Measurements from ENCODE around the gene PPEF1. TPM values are rescaled to one million over a fixed set of nuclear protein-coding genes. Genes with fewer than 3 reads are reported as not detected.

The PPEF1 gene
- total and polyA plus RNA-seq, 2 of the 13 experiments (the other 11 are each of a cell fraction or from before 2014, with no cell fraction given) = not detected

DNA sequence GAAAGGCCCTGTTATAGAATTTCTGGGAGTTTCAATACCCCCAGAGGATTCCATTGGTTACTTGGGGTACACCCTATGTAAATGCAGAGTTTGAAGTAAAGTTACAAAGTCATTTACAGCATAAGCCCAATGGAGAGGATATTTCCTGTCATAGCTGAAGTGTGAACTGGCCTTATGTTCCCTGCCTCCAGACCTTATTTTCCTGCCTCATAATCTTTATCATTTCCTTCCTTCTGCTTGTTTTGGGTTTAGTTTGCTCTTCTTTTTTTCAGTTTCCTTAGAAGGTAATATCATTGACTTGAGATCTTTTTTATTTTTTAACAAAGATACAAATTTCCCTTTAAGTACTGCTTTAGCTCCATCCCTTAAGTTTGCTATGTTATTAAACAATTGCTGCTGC, 85.4 kb downstream of the PPEF1 start (continued):
- TF ChIP-seq, protein P1, sequence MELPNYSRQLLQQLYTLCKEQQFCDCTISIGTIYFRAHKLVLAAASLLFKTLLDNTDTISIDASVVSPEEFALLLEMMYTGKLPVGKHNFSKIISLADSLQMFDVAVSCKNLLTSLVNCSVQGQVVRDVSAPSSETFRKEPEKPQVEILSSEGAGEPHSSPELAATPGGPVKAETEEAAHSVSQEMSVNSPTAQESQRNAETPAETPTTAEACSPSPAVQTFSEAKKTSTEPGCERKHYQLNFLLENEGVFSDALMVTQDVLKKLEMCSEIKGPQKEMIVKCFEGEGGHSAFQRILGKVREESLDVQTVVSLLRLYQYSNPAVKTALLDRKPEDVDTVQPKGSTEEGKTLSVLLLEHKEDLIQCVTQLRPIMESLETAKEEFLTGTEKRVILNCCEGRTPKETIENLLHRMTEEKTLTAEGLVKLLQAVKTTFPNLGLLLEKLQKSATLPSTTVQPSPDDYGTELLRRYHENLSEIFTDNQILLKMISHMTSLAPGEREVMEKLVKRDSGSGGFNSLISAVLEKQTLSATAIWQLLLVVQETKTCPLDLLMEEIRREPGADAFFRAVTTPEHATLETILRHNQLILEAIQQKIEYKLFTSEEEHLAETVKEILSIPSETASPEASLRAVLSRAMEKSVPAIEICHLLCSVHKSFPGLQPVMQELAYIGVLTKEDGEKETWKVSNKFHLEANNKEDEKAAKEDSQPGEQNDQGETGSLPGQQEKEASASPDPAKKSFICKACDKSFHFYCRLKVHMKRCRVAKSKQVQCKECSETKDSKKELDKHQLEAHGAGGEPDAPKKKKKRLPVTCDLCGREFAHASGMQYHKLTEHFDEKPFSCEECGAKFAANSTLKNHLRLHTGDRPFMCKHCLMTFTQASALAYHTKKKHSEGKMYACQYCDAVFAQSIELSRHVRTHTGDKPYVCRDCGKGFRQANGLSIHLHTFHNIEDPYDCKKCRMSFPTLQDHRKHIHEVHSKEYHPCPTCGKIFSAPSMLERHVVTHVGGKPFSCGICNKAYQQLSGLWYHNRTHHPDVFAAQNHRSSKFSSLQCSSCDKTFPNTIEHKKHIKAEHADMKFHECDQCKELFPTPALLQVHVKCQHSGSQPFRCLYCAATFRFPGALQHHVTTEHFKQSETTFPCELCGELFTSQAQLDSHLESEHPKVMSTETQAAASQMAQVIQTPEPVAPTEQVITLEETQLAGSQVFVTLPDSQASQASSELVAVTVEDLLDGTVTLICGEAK (IDR thresholded peaks at IDR 0.05) = no peak
- TF ChIP-seq, protein P1 (CRISPR knock-in tag; IDR thresholded peaks at IDR 0.05) = no peak
- TF ChIP-seq NAIF1 (CRISPR knock-in tag; IDR thresholded peaks at IDR 0.05; ENCODE audit: borderline replicate concordance) (no peak), ZNF549 (CRISPR knock-in tag; IDR thresholded peaks at IDR 0.05) (no peak)

DNA sequence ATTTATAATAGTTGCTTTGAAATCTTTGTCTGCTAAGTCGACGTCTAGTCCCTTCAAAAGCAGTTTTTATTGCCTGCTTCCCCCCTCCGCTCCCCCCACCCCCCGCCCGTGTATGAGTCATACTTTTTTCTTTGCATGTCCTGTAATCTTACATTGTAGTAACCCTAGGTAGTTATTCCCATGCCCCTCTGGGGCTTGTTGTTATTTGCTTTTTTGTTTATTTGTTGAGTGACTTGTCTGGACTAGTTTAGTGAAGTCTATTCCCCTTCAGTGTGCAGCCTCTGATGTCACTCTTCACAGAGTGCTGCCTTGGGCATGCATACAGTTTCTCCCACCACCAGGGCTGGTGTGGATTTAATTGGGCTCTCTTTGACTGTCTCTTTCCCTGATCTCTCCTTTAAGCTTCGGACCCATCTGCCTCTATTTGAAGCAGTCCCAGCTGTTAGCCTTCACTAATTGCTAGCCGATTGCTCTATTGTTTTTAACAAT, 86.2 kb downstream of the PPEF1 start:
- Histone ChIP-seq H2AFZ (ENCODE audit: low read length) (no peak overlapping the region), H3K9me3 (ENCODE audit: low read length) (no peaks in the 10 kb centered on the region), H3K79me2 (ENCODE audit: insufficient read depth, low read length) (no peaks in the 10 kb centered on the region), H4K20me1 (ENCODE audit: insufficient read depth, low read length) (no peaks in the 10 kb centered on the region), H3K36me3 (replicated peaks in 1 of 2; ENCODE audit: control insufficient read depth in 1 of 2, insufficient read depth in 2 of 2, low read length in 2 of 2) (no peaks in the 10 kb centered on the region), H3K4me1 (ENCODE audit: insufficient read depth, low read length) (no peaks in the 10 kb centered on the region), H3K4me2 (ENCODE audit: low read depth, low read length) (no peak overlapping the region), H3K27ac (ENCODE audit: extremely low read length, insufficient read depth, low read length) (no peak overlapping the region), H3K4me3 (replicated peaks in 1 of 3; ENCODE audit: insufficient read depth in 1 of 3, low read depth in 2 of 3, low read length in 3 of 3) (no peak overlapping the region), H3K27me3 (ENCODE audit: control insufficient read depth in 1 of 2, insufficient read depth in 2 of 2, low read length in 2 of 2) (no peaks in the 10 kb centered on the region), H3K9ac (ENCODE audit: insufficient read depth, low read depth, low read length) (no peak overlapping the region)
- TF ChIP-seq ZNF225 (CRISPR knock-in tag; IDR thresholded peaks at IDR 0.05) (no peak), CEBPB (IDR thresholded peaks at IDR 0.05; ENCODE audit: borderline replicate concordance, low read depth, low read length) (no peak), SCMH1 (CRISPR knock-in tag; IDR thresholded peaks at IDR 0.05; ENCODE audit: borderline replicate concordance) (no peak)
- TF ChIP-seq, protein P2, sequence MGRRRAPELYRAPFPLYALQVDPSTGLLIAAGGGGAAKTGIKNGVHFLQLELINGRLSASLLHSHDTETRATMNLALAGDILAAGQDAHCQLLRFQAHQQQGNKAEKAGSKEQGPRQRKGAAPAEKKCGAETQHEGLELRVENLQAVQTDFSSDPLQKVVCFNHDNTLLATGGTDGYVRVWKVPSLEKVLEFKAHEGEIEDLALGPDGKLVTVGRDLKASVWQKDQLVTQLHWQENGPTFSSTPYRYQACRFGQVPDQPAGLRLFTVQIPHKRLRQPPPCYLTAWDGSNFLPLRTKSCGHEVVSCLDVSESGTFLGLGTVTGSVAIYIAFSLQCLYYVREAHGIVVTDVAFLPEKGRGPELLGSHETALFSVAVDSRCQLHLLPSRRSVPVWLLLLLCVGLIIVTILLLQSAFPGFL (CRISPR knock-in tag; IDR thresholded peaks at IDR 0.05) = no peak
- intact Hi-C loops (cut with micrococcal nuclease; ENCODE audit: unreplicated experiment) = no loop called here
- POLR2A ChIA-PET = no interaction called here
- 11% methylated on average over 7 of the region's 7 CpGs for WGBS (ENCODE audit: low lambda C conversion rate)
- no peak for ATAC-seq
- in situ Hi-C loops (cut with HindIII; ENCODE audit: extremely low pct_ligation_motif_present, low pct_unique_long_range_greater_than_20kb) = no loop called here
- BruUV-seq (replicated peaks) = no TSS peak
- CTCF ChIA-PET (ENCODE audit: low intra/inter-chr PET ratio, low total read pairs) = no interaction called here
- no peak for FAIRE-seq
- peak; percentile 1 for DNase-seq (ENCODE audit: low spot score)

Measured in HepG2 (cell line).